GM12891 (cell line): ENCODE measurements around the gene SCAF11.

Experiments used
- POLR2A ChIP-seq: IDR thresholded peaks from 2 replicates; pipeline ENCODE4 v1.6.1; 2011; ENCODE audit warnings: low read depth, low read length, control low read depth
- POLR2AphosphoS5 ChIP-seq: IDR thresholded peaks from 2 replicates; pipeline ENCODE4 v1.6.1; 2011; ENCODE audit warnings: low read depth, low read length, control low read depth
- POU2F2 ChIP-seq: IDR thresholded peaks from 2 replicates; pipeline ENCODE4 v1.6.1; 2011; ENCODE audit warnings: low read depth, mild to moderate bottlenecking, control low read depth, low read length, moderate library complexity

GRCh38 chr12:45934956-45935355, 55.4 kb downstream of the SCAF11 start:
- TF ChIP-seq POLR2A (no peak), POU2F2 (no peak), POLR2AphosphoS5 (no peak)
